Brain pericyte (primary cell): ENCODE results near the gene MAN1B1.

ENCODE experiments used
- DNase-seq: peaks from one replicate; pipeline ENCODE4 v3.0.0-alpha.2; 2012; ENCODE audit warnings: low read depth, low spot score

Gene MAN1B1

DNA sequence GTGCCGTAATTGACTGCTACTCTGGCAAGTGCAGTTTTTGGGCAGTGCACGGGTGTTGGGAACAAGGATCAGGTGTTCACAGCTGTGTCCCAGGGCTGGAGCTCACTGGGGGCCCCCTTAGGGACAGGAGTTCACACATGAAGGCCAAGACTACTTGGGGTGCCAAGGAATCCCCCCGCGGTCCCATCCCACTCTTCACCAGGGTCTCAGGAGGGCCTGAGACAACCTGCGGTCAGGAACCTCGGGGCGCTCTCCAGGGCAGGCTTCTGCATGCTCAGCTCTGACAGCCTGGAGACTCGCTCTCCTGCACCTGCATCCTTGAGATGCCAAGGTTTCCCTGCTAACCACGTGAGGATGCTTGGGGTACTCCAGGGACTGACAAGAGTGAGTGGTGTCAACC, 2.3 kb upstream of the MAN1B1 start:
- DNase-seq: no peak

GRCh38 chr9:137085920-137086530, 760 bp upstream of the MAN1B1 start:
- DNase-seq: no peak

GRCh38 chr9:137087409-137087925, 682 bp downstream of the MAN1B1 start:
- DNase-seq: no peak

DNA sequence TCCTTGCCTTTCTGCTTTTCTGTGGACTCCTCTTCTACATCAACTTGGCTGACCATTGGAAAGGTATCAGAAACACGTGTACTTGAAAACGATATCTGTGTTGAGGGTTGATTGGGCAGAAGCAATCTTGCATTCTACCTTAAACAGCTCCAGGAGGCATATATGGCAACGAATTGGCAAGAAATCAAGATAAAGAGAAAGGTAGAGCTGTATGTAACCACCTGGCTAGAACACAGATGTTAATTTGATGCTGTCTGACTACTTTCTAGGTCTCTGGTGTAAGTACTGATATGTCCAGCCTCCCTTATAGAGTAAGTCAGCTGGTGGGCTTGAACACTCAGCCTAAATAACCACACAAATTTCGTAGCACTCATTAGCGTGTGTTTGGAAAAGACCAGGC, 1.3 kb downstream of the MAN1B1 start:
- no peak for DNase-seq

- no peak for DNase-seq
Measured at GRCh38 chr9:137089232-137089947, 2.6 kb downstream of the MAN1B1 start.

DNA sequence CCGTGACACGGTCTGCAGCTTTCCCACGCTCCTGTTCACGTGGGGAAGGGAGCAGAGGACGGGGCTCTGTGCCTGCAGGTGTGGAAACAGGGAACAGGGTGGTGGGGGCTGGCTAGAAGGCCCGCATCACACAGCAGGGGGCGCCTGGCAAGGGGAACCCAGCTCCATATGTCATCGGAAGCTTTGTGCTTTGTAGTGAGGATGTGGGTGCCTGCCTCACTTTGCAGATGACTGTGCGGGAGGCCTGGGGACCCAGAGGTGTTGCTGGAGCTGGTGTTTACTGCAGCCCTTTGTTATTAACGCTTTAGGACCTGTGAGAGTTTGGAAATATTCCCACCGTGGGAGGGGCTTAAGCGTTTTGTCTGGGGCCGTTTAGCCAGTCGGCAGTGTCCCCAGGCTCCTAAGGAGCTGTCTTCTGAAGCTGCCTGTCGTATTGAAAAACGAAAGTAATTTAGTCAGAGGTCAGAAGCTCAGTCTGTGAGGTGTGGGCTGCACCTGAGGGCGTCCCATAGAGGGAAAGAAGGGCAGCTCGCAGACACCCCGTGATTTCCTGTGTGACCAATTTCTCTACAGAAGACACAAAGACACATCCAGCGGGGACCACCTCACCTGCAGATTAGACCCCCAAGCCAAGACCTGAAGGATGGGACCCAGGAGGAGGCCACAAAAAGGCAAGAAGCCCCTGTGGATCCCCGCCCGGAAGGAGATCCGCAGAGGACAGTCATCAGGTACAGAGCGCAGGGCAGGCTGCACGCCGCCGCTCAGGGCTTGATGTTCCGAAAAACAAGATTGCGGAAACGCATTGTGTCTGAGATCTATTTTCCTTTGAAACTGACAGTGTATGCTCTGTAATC, 9.1 kb downstream of the MAN1B1 start:
- DNase-seq: no peak

- no peak for DNase-seq
Measured at GRCh38 chr9:137096785-137097546, 10.2 kb downstream of the MAN1B1 start.

- no peak for DNase-seq
Measured at GRCh38 chr9:137097761-137098462, 11.1 kb downstream of the MAN1B1 start.

DNA sequence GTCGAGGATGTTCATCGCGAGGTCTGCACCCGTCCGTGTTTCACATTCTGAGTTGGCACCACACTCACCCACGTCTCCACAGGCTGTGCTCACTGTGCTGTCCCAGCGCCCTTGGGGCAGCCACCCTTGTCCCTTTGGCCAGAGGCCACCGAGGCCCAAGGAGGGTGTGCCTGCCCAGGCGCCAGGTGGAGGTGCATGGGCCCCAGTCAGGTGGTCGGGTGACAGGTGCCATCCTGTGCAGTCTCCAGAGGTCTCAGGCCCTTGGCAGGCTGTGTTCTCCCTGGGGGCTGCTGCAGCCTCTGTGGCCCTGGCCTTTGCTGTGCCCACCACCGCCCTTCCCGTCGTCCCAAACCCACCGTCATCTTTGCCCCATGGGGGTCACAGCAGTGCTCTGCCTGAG, 12.4 kb downstream of the MAN1B1 start:
- DNase-seq: no peak

- no peak for DNase-seq
Measured at GRCh38 chr9:137103206-137103999, 16.6 kb downstream of the MAN1B1 start.

GRCh38 chr9:137105814-137106661, 19.3 kb downstream of the MAN1B1 start:
- no peak for DNase-seq

DNA sequence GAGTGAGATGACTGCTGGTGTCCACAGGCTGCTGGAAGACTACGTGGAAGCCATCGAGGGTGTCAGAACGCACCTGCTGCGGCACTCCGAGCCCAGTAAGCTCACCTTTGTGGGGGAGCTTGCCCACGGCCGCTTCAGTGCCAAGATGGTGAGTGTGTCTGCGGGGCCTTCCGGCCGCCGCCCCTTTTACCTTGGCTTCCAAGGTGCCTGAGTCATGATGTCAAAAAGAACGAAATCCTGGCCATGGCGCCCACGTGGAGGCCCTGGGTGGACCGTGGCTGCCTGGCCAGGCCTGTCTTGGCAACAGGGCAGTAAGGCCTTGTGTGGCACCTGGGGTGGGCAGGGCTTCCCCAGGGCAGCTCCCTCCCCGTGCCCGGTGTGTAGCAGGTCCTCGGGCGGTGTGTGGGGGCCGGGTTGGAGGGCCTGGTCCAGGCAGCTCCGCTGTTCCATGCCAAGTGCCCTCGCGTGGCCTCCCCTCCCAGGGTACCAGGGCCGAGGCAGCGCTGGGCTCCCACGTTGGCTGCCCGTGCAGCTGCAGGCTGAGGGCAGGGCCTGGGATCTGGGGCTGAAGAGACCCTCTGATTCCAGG, 20.0 kb downstream of the MAN1B1 start:
- DNase-seq: no peak

DNA sequence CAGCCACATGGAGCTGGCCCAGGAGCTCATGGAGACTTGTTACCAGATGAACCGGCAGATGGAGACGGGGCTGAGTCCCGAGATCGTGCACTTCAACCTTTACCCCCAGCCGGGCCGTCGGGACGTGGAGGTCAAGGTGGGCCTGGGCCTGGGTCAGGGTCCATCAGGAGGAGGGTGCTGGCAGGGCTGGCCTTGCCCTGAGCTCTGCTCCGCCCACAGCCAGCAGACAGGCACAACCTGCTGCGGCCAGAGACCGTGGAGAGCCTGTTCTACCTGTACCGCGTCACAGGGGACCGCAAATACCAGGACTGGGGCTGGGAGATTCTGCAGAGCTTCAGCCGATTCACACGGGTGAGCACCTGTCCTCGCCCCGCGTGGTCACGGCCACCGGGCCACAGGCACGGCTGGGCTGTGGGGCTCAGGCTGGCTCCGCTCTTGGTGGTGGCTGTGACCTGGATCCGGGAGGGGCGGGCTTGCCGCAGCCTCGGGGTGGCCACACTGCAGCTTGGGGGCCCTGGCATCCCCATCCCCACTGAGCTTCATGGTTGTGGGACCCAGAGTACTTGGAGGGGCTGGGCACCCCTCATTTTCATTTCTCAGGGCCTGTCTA, 20.6 kb downstream of the MAN1B1 start:
- DNase-seq: no peak

GRCh38 chr9:137107982-137108381, 21.2 kb downstream of the MAN1B1 start:
- DNase-seq: no peak

DNA sequence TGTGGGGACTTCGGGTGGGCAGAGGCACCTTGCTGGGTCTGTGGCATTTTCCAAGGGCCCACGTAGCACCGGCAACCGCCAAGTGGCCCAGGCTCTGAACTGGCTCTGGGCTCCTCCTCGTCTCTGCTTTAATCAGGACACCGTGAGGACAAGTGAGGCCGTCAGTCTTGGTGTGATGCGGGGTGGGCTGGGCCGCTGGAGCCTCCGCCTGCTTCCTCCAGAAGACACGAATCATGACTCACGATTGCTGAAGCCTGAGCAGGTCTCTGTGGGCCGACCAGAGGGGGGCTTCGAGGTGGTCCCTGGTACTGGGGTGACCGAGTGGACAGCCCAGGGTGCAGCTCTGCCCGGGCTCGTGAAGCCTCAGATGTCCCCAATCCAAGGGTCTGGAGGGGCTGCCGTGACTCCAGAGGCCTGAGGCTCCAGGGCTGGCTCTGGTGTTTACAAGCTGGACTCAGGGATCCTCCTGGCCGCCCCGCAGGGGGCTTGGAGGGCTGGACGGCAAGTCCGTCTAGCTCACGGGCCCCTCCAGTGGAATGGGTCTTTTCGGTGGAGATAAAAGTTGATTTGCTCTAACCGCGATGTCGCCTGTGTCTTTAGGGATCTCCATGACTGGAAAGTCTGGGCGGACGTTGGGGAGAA, 21.9 kb downstream of the MAN1B1 start:
- DNase-seq: no peak

DNA sequence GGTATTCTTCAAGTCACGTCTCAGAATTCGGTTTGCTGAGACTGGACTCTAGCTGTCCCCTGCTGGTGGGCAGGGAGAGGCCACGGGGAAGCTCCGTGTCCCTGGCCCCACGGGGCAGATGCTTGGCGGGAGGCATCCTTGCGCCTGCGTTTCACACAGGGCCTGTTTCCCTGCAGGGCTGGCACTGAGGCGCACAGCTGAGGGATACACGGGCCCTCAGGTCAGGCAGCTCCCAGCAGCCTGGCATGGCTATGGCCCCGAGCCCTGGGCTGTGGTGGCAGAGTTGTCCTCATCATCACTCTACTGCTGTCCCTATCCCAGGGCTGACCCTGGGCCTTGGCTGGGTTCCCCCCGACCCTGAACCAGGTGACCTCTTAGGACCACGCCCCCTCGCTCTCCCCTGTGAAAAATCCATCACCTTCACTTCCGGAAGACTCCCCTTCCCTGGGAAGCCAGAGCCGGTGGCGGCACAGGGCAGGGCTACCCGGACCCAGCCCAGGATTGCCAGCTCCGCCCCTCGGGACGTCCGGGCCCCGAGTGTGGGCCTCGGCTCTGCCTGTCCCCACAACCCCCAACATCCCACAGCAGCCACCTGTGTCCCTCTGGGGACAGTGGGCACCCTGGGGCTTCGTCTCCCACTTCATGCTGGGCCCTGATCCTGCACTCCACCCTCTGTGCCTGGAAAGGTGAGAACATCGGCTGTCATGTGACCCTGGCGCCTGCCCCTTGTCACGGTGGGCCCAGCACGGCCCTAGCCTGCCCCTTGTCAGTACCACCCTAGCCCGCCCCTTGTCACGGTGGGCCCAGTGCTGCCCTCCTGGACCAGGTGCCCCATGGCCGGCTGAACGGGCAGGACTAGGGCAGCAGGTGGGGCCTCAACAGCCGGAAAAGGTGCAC, 22.7 kb downstream of the MAN1B1 start:
- DNase-seq: no peak
